Measurements from ENCODE around the gene CYFIP1. TPM values are rescaled to one million over a fixed set of nuclear protein-coding genes. Genes with fewer than 3 reads are reported as not detected.

The CYFIP1 gene
- total RNA-seq, 1 donor from 2014 or later = 94.7 TPM

- no peaks in the 10 kb centered on the region for H3K4me1 ChIP-seq
- H3K36me3 ChIP-seq = peaks cover 18 to 73% of the 10 kb centered on the region in 2 donors
- intact Hi-C loops (cut with DNase I) = no loop called here
- no peak for DNase-seq (ENCODE audit: low spot score in 2 of 2)
- H3K27ac ChIP-seq = no peak overlapping the region
- H3K4me3 ChIP-seq = no peak overlapping the region
- TF ChIP-seq, protein P1, sequence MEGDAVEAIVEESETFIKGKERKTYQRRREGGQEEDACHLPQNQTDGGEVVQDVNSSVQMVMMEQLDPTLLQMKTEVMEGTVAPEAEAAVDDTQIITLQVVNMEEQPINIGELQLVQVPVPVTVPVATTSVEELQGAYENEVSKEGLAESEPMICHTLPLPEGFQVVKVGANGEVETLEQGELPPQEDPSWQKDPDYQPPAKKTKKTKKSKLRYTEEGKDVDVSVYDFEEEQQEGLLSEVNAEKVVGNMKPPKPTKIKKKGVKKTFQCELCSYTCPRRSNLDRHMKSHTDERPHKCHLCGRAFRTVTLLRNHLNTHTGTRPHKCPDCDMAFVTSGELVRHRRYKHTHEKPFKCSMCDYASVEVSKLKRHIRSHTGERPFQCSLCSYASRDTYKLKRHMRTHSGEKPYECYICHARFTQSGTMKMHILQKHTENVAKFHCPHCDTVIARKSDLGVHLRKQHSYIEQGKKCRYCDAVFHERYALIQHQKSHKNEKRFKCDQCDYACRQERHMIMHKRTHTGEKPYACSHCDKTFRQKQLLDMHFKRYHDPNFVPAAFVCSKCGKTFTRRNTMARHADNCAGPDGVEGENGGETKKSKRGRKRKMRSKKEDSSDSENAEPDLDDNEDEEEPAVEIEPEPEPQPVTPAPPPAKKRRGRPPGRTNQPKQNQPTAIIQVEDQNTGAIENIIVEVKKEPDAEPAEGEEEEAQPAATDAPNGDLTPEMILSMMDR (IDR thresholded peaks at IDR 0.05) = no peak
- H3K9me3 ChIP-seq = no peaks in the 10 kb centered on the region
- no peaks in the 10 kb centered on the region for H3K27me3 ChIP-seq
Measured at GRCh38 chr15:23003736-23004135, 23.6 kb upstream of the CYFIP1 start.

GRCh38 chr15:23002920-23003319 lies 22.8 kb upstream of the CYFIP1 start:
- Histone ChIP-seq H3K4me3 (no peak overlapping the region), H3K27me3 (no peaks in the 10 kb centered on the region), H3K27ac (no peak overlapping the region), H3K4me1 (no peaks in the 10 kb centered on the region), H3K9me3 (no peaks in the 10 kb centered on the region), H3K36me3 (peaks cover 16 to 71% of the 10 kb centered on the region in 2 donors)
- no peak for DNase-seq (ENCODE audit: low spot score in 2 of 2)
- TF ChIP-seq, protein P1 (IDR thresholded peaks at IDR 0.05) = no peak
- intact Hi-C loops (cut with DNase I) = no loop called here

- no peaks in the 10 kb centered on the region for H3K4me1 ChIP-seq
- intact Hi-C loops (cut with DNase I) = no loop called here
- TF ChIP-seq, protein P1 (IDR thresholded peaks at IDR 0.05) = no peak
- H3K27me3 ChIP-seq = no peaks in the 10 kb centered on the region
- DNase-seq (ENCODE audit: low spot score in 2 of 2) = no peak
- H3K9me3 ChIP-seq = no peaks in the 10 kb centered on the region
- H3K4me3 ChIP-seq = no peak overlapping the region
- peaks cover 12 to 39% of the 10 kb centered on the region in 2 donors for H3K36me3 ChIP-seq
- H3K27ac ChIP-seq = no peak overlapping the region
Measured at GRCh38 chr15:22995795-22996194, 15.6 kb upstream of the CYFIP1 start.

DNA sequence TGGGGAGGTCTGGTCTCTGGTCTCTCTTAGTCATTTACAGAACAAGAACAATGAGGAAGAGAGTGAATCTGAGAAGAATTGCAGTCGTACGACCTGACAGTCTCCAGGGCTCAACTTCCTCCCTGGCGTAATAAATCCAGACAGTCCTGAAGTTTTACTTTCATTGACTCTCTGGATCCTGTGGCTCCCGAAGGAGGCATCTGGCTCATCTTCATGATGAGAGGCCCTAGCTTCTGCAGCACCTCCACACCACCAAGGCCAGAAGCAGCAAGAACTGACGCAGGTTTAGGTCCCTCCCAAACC lies 11.8 kb upstream of the CYFIP1 start:
- Histone ChIP-seq H3K9me3 (no peaks in the 10 kb centered on the region), H3K27me3 (no peaks in the 10 kb centered on the region), H3K4me3 (no peak overlapping the region), H3K27ac (no peak overlapping the region), H3K36me3 (peaks cover 4 to 14% of the 10 kb centered on the region in 2 donors), H3K4me1 (no peaks in the 10 kb centered on the region)
- TF ChIP-seq, protein P1 (IDR thresholded peaks at IDR 0.05) = no peak
- no peak for DNase-seq (ENCODE audit: low spot score in 2 of 2)
- intact Hi-C loops (cut with DNase I) = no loop called here

DNA sequence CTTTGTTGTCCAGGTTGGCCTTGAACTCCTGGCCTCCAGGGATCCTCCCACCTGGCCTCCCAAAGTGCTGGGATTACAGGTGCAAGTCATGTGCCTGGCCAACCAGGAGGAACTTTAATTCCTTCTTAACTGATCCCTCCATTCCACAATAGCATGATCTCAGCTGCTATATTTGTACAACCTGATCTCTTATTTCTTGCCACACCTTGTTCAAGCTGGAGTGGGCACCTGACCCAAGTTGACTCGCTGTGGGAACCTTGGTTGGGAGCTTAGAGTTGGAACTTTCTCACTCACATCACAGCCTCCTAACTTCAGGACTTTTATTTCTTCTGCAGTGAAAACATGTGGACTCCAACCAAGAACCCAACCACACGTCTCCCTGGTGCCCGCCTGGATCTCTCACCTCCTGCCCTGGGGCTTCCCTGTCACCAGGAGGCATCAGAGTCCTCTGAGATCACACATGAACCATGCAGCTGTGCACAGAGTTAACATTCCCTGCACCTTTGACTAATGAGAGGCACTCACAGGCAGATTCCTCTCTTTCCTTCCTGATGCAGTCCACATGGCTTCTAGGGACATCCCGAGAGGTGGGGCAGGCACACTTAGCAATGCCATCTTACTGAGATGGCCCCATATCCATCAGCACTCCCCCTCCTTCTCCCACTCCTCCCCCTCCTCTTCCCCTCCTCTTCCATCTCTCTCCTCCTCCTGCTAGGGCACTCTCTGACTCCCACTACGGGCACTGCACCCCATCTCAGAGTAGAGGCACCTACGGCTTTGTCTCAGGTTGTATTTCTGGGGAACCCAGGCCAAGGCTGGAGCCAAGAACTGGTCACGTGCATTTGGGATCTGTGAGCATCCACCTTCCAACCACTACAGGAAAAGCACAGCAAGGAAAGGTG lies 9.7 kb upstream of the CYFIP1 start:
- no peaks in the 10 kb centered on the region for H3K4me1 ChIP-seq
- intact Hi-C loops (cut with DNase I) = no loop called here
- H3K36me3 ChIP-seq = peaks cover 4 to 13% of the 10 kb centered on the region in 2 donors
- no peak for DNase-seq (ENCODE audit: low spot score in 2 of 2)
- TF ChIP-seq, protein P1 (IDR thresholded peaks at IDR 0.05) = no peak
- H3K27ac ChIP-seq = no peak overlapping the region
- H3K4me3 ChIP-seq = no peak overlapping the region
- H3K27me3 ChIP-seq = no peaks in the 10 kb centered on the region
- no peaks in the 10 kb centered on the region for H3K9me3 ChIP-seq

Measured in ascending aorta (tissue), 2 donors.